Jurkat, Clone E6-1 (cell line): ENCODE results near the gene ALLC. TPM values are rescaled to one million over a fixed set of nuclear protein-coding genes. Genes with fewer than 3 reads are reported as not detected.
"Not testable (repeated sequence)": the region's sequence is repeated elsewhere in the genome, so short reads cannot be mapped to it uniquely, and the experiment has no call there.

Experiments
- DNase-seq: peaks from one replicate; pipeline ENCODE4 v3.0.0-alpha.2; 2011; ENCODE audit warnings: low read depth, low spot score
- H3K4me3 ChIP-seq: 2 replicates; pipeline ENCODE4 v1.5.1; 2011; ENCODE audit warnings: mild to moderate bottlenecking, low read length, control low read depth, moderate library complexity
- polyA plus RNA-seq: library from polyadenylated mRNA; unstranded; fragments of >200 nt; gene quantifications from one replicate; pipeline ENCODE4 v1.2.1, GENCODE V29; 2012; ENCODE audit warnings: missing spikeins; ENCODE audit not compliant: insufficient read length, insufficient read depth

ALLC gene
- not detected for polyA plus RNA-seq

GRCh38 chr2:3657881-3658280 is at the start of gene ALLC:
Gene ALLC, plus strand, starts transcription at chr2:3658200. Its CDS starts 12,958 bp downstream, at chr2:3671158.
- DNase-seq = no peak
- no peak within 1 kb of the TSS for H3K4me3 ChIP-seq

- DNase-seq = no peak
- no peak overlapping the region for H3K4me3 ChIP-seq
Observed at GRCh38 chr2:3608373-3609278, 49.4 kb upstream of the ALLC start.

GRCh38 chr2:3609279-3609673 is 48.7 kb upstream of the ALLC start:
- peak; percentile 87 for DNase-seq
- not testable (repeated sequence) for H3K4me3 ChIP-seq

- no peak for DNase-seq
- no peak overlapping the region for H3K4me3 ChIP-seq
Observed at GRCh38 chr2:3610415-3610814, 47.6 kb upstream of the ALLC start.

GRCh38 chr2:3610881-3611505 is 47.0 kb upstream of the ALLC start:
- no peak overlapping the region for H3K4me3 ChIP-seq
- no peak for DNase-seq

- DNase-seq = no peak
- H3K4me3 ChIP-seq = no peak overlapping the region
Observed at GRCh38 chr2:3611589-3611988, 46.4 kb upstream of the ALLC start.

GRCh38 chr2:3612639-3613523 is 45.1 kb upstream of the ALLC start:
- no peak for DNase-seq

GRCh38 chr2:3613524-3613905 is 44.5 kb upstream of the ALLC start:
- no peak for DNase-seq
- H3K4me3 ChIP-seq = no peak overlapping the region

More at GRCh38 chr2:3612639-3613523, 45.1 kb upstream of the ALLC start:
- no peak overlapping the region for H3K4me3 ChIP-seq

GRCh38 chr2:3614743-3615142 is 43.3 kb upstream of the ALLC start:
- H3K4me3 ChIP-seq, DNase-seq: not testable (repeated sequence)

GRCh38 chr2:3615541-3616200 is 42.3 kb upstream of the ALLC start:
- DNase-seq = not testable (repeated sequence)

GRCh38 chr2:3616435-3617197 is 41.4 kb upstream of the ALLC start:
- not testable (repeated sequence) for DNase-seq, H3K4me3 ChIP-seq

More at GRCh38 chr2:3615541-3616200, 42.3 kb upstream of the ALLC start:
- not testable (repeated sequence) for H3K4me3 ChIP-seq

GRCh38 chr2:3617198-3617890 is 40.7 kb upstream of the ALLC start:
- H3K4me3 ChIP-seq = no peak overlapping the region
- no peak for DNase-seq

GRCh38 chr2:3618367-3618766 is 39.6 kb upstream of the ALLC start:
- no peak for DNase-seq
- H3K4me3 ChIP-seq = no peak overlapping the region

GRCh38 chr2:3619033-3619432 is 39.0 kb upstream of the ALLC start:
- no peak overlapping the region for H3K4me3 ChIP-seq
- DNase-seq = no peak

GRCh38 chr2:3619661-3620060 is 38.3 kb upstream of the ALLC start:
- not testable (repeated sequence) for DNase-seq, H3K4me3 ChIP-seq

GRCh38 chr2:3620834-3621233 is 37.2 kb upstream of the ALLC start:
- H3K4me3 ChIP-seq = no peak overlapping the region
- no peak for DNase-seq

- H3K4me3 ChIP-seq = no peak overlapping the region
- DNase-seq = no peak
Observed at GRCh38 chr2:3622967-3623366, 35.0 kb upstream of the ALLC start.
